Heart left ventricle (tissue), 16 donors: Measurements from ENCODE around the gene NFIA. TPM values are rescaled to one million over a fixed set of nuclear protein-coding genes. Genes with fewer than 3 reads are reported as not detected.
A peak's percentile ranks its signal among the peaks of the same experiment; 100 is the strongest.

Experiments
- ATAC-seq, 4 donors: fragments of 200-7000 bp; cut with Tn5 transposase; one replicate each; pipeline ENCODE4 v1.9.1; 2020 to 2022; ENCODE audit warnings: moderate library complexity in 4 of 4, mild to moderate bottlenecking in 3 of 4, moderate number of reproducible peaks in 1 of 4
- DNase-seq, 5 donors: peaks; one replicate each; pipeline ENCODE4 v3.0.0-alpha.2; 2020
- H3K27ac ChIP-seq, 12 donors: fragments of 200-600 bp; sonication (generic) in 4 of 12; one replicate each; pipeline versions ENCODE4 v1.5.0 to v1.8.0; 2016 to 2022; ENCODE audit warnings: mild to moderate bottlenecking in 2 of 12
- H3K27me3 ChIP-seq, 9 donors: fragments of 200-600 bp; sonication (generic) in 2 of 9; one replicate each; pipeline versions ENCODE4 v1.5.1 to v1.8.0; 2016 to 2022; ENCODE audit warnings: mild to moderate bottlenecking in 3 of 9
- H3K36me3 ChIP-seq, 9 donors: fragments of 200-600 bp; sonication (generic) in 2 of 9; one replicate each; pipeline versions ENCODE4 v1.5.0 to v1.8.0; 2018 to 2022; ENCODE audit warnings: mild to moderate bottlenecking in 2 of 9
- H3K4me1 ChIP-seq, 12 donors: fragments of 200-600 bp; sonication (generic) in 4 of 12; one replicate each; pipeline versions ENCODE4 v1.5.0 to v1.8.0; 2016 to 2022; ENCODE audit warnings: mild to moderate bottlenecking in 3 of 12
- H3K4me3 ChIP-seq, 12 donors: fragments of 200-600 bp; sonication (generic) in 4 of 12; one replicate each; pipeline versions ENCODE4 v1.5.0 to v1.8.0; 2017 to 2022; ENCODE audit warnings: mild to moderate bottlenecking in 9 of 12, moderate library complexity in 4 of 12
- H3K9me3 ChIP-seq, 12 donors: fragments of 200-600 bp; sonication (generic) in 4 of 12; one replicate each; pipeline versions ENCODE4 v1.5.0 to v1.8.0; 2016 to 2022; ENCODE audit warnings: mild to moderate bottlenecking in 1 of 12
- CTCF ChIP-seq, 12 donors: fragments of 200-600 bp; sonication (generic) in 4 of 12; IDR thresholded peaks; one replicate each; pipeline versions ENCODE4 v1.5.0 to v1.8.0; 2018 to 2022; ENCODE audit warnings: antibody characterized with exemption in 12 of 12, mild to moderate bottlenecking in 5 of 12
- POLR2A ChIP-seq, 2 donors: fragments of 450-650 bp; IDR thresholded peaks; one replicate each; pipeline ENCODE4 v1.6.1; 2017; ENCODE audit warnings: antibody characterized with exemption in 2 of 2, mild to moderate bottlenecking in 2 of 2, moderate library complexity in 2 of 2
- WGBS, 4 donors: extraction: QIAGEN DNeasy Blood & Tissue Kit in 2 of 4; methylation state at CpG; one replicate each; pipeline versions ENCODE4 v1.1.5 to v1.1.7; 2013 to 2018; 5-methylcytosine and 5-hydroxymethylcytosine counted together
- intact Hi-C, 10 donors: fragments of 100-400 bp; cut with DNase I; formaldehyde crosslinking; loops; one replicate each; pipeline versions ENCODE4 v1.11.1 to v1.14.2; 2022
- polyA plus RNA-seq, 2 donors: library from polyadenylated mRNA; stranded (reverse); fragments of 200-250 nt; gene quantifications; one replicate each; pipeline ENCODE4 v1.2.3, GENCODE V29; 2013
- total RNA-seq, 9 donors: library from RNA; depleted of rRNA in 2 of 9; stranded (reverse); fragments of >200 nt in 2 of 9; fragmentation: NEBNext Ultra II Directional in 3 of 9; extraction: Animal tissue kit (Norgen Biotek cat#: 25700) in 3 of 9; gene quantifications; one replicate each; pipeline versions ENCODE4 v1.1.0 to v1.2.4, GENCODE V29; 2016 to 2023
- donor health status: ischemic (EF 13 %, LVEDD 7.1; RV severe dilation, severe dysfunction).
- donor health status: healthy with polysubstance abuse.
- donor health status: DM: no; HTN: yes; CAD: no.
- donor health status: DM: no; HTN: no; CAD: no.
- donor health status: ischemic (EF 25% LVEDD 6.9; RV normal size, moderate dysfunction).
- donor health status: ischemic (EF 25% LVEDD 5.7; RV mildly dilated, moderate dysfunction).
- donor health status: healthy.
- donor health status: DM: yes; HTN: yes; CAD: no.
- donor health status: ischemic (EF 35%, LVEDD 5.7; RV mildly dilated, moderate dysfunction).
- donor health status: nonischemic (EF 11% LVEDD 7.7; RV severe dilation, severe dysfunction).
- donor health status: DM: yes; HTN: yes; CAD: no.
- donor health status: PGD.
- donor health status: ischemic (EF 29% LVEDD 5.4; RV normal size, mild dysfunction).
- donor health status: nonischemic (EF 23%, LVEDD 6.1; RV moderate dilation, normal function).

The NFIA gene
- total and polyA plus RNA-seq, 11 donors: 12.7 to 121 (median 96.5) TPM

GRCh38 chr1:61132645-61133334, 50.4 kb downstream of the NFIA start:
- no peaks in the 10 kb centered on the region for H3K27me3 ChIP-seq
- H3K27ac ChIP-seq: peak overlapping the region in 11 of 12 donors; percentile 50 to 88 (median 63)
- H3K4me1 ChIP-seq: peaks cover 6 to 61% (median 27%) of the 10 kb centered on the region in 12 donors
- no peak for TF ChIP-seq CTCF (IDR thresholded peaks at IDR 0.05)
- no peak for TF ChIP-seq POLR2A (IDR thresholded peaks at IDR 0.05)
- H3K36me3 ChIP-seq: no peaks in the 10 kb centered on the region
- 24 to 36% (median 26%) methylated on average over 6 of the region's 6 CpGs for WGBS, 4 donors
- DNase-seq (no peak), ATAC-seq (peak in 3 of 4 donors; percentile 57 to 60 (median 58))
- H3K4me3 ChIP-seq: peak overlapping the region in 8 of 12 donors; percentile 4 to 31 (median 18)
- intact Hi-C loops: loop anchor here in 1 of 10 donors (5.0 kb wide), 1 partner anchor 40 kb away; no protein-coding TSS in a partner anchor
- H3K9me3 ChIP-seq: no peaks in the 10 kb centered on the region

GRCh38 chr1:61133335-61134019, 51.1 kb downstream of the NFIA start:
- no peak for DNase-seq
- no peak for TF ChIP-seq POLR2A (IDR thresholded peaks at IDR 0.05)
- no peak for TF ChIP-seq CTCF (IDR thresholded peaks at IDR 0.05)
- no peak for ATAC-seq
- no peak overlapping the region for H3K4me3 ChIP-seq
- no peaks in the 10 kb centered on the region for H3K27me3 ChIP-seq
- H3K9me3 ChIP-seq: no peaks in the 10 kb centered on the region
- H3K4me1 ChIP-seq: peaks cover 6 to 59% (median 27%) of the 10 kb centered on the region in 12 donors
- H3K36me3 ChIP-seq: no peaks in the 10 kb centered on the region
- intact Hi-C loops: loop anchor here in 1 of 10 donors (5.0 kb wide), 1 partner anchor 39 kb away; no protein-coding TSS in a partner anchor
- WGBS, 4 donors: 70 to 98% (median 90%) methylated on average over 4 of the region's 4 CpGs
- H3K27ac ChIP-seq: peak overlapping the region in 8 of 12 donors; percentile 57 to 88 (median 66)

- no peak for DNase-seq
- H3K27me3 ChIP-seq: no peaks in the 10 kb centered on the region
- no peaks in the 10 kb centered on the region for H3K9me3 ChIP-seq
- no peak overlapping the region for H3K4me3 ChIP-seq
- H3K36me3 ChIP-seq: no peaks in the 10 kb centered on the region
- ATAC-seq: no peak
- H3K27ac ChIP-seq: no peak overlapping the region
- TF ChIP-seq CTCF (IDR thresholded peaks at IDR 0.05): no peak
- TF ChIP-seq POLR2A (IDR thresholded peaks at IDR 0.05): no peak
- H3K4me1 ChIP-seq: peaks cover 6 to 76% (median 41%) of the 10 kb centered on the region in 12 donors
- intact Hi-C loops: no loop called here
- WGBS, 4 donors: 95 to 97% (median 96%) methylated on average over 3 of the region's 3 CpGs
Measured at GRCh38 chr1:61135291-61135690, 52.9 kb downstream of the NFIA start.

- ATAC-seq: no peak
- Histone ChIP-seq H3K9me3 (no peaks in the 10 kb centered on the region), H3K27ac (no peak overlapping the region), H3K36me3 (no peaks in the 10 kb centered on the region), H3K4me1 (peaks cover 0 to 76% (median 46%) of the 10 kb centered on the region in 12 donors), H3K4me3 (no peak overlapping the region), H3K27me3 (no peaks in the 10 kb centered on the region)
- TF ChIP-seq CTCF (IDR thresholded peaks at IDR 0.05): no peak
- no peak for TF ChIP-seq POLR2A (IDR thresholded peaks at IDR 0.05)
- no peak for DNase-seq
- 95 to 100% (median 98%) methylated on average over 3 of the region's 3 CpGs for WGBS, 4 donors
- intact Hi-C loops: no loop called here
Measured at GRCh38 chr1:61138305-61138704, 55.9 kb downstream of the NFIA start.
